HEK293 (cell line): ENCODE data around the gene TEX28.

Source experiments
- CTCF ChIP-seq: fragments of 450-650 bp; formaldehyde crosslinking; IDR thresholded peaks from 2 replicates; pipeline ENCODE4 v1.5.1; 2016; ENCODE audit warnings: missing biosample characterization, missing genetic modification characterization
- GLI2 ChIP-seq: fragments of 450-650 bp; formaldehyde crosslinking; IDR thresholded peaks from 2 replicates; pipeline ENCODE4; 2017; ENCODE audit warnings: missing biosample characterization, missing genetic modification characterization, low read depth, borderline replicate concordance
- OSR2 ChIP-seq: fragments of 450-650 bp; formaldehyde crosslinking; IDR thresholded peaks from 2 replicates; pipeline ENCODE4 v1.5.1; 2016; ENCODE audit warnings: missing biosample characterization, missing genetic modification characterization
- RBAK ChIP-seq: fragments of 450-650 bp; formaldehyde crosslinking; IDR thresholded peaks from 2 replicates; pipeline ENCODE4 v1.5.1; 2016; ENCODE audit warnings: missing biosample characterization, missing genetic modification characterization
- ZNF10 ChIP-seq: fragments of 450-650 bp; formaldehyde crosslinking; IDR thresholded peaks from 2 replicates; pipeline ENCODE4 v1.5.1; 2017; ENCODE audit warnings: missing biosample characterization, missing genetic modification characterization
- ZNF121 ChIP-seq: fragments of 450-650 bp; formaldehyde crosslinking; IDR thresholded peaks from 2 replicates; pipeline ENCODE4 v1.5.1; 2016; ENCODE audit warnings: missing biosample characterization, missing genetic modification characterization
- ZNF157 ChIP-seq: fragments of 450-650 bp; formaldehyde crosslinking; IDR thresholded peaks from 2 replicates; pipeline ENCODE4 v1.5.1; 2016; ENCODE audit warnings: missing biosample characterization, missing genetic modification characterization
- ZNF23 ChIP-seq: fragments of 450-650 bp; formaldehyde crosslinking; IDR thresholded peaks from 2 replicates; pipeline ENCODE4 v1.5.1; 2016; ENCODE audit warnings: missing biosample characterization, missing genetic modification characterization, borderline replicate concordance
- ZNF26 ChIP-seq: fragments of 450-650 bp; formaldehyde crosslinking; IDR thresholded peaks from 2 replicates; pipeline ENCODE4 v1.5.1; 2016; ENCODE audit warnings: missing biosample characterization, missing genetic modification characterization
- ZNF366 ChIP-seq: fragments of 450-650 bp; formaldehyde crosslinking; conservative IDR thresholded peaks from 2 replicates; pipeline ENCODE4 v1.5.1; 2016; ENCODE audit warnings: missing biosample characterization, missing genetic modification characterization
- ZNF571 ChIP-seq: fragments of 450-650 bp; formaldehyde crosslinking; IDR thresholded peaks from 2 replicates; pipeline ENCODE4 v1.5.0; 2017; ENCODE audit warnings: missing biosample characterization, missing genetic modification characterization
- ZNF610 ChIP-seq: fragments of 450-650 bp; formaldehyde crosslinking; IDR thresholded peaks from 2 replicates; pipeline ENCODE4 v1.5.1; 2016; ENCODE audit warnings: missing biosample characterization, missing genetic modification characterization, borderline replicate concordance
- ZNF670 ChIP-seq: fragments of 450-650 bp; formaldehyde crosslinking; IDR thresholded peaks from 2 replicates; pipeline ENCODE4 v1.5.1; 2016; ENCODE audit warnings: missing biosample characterization, missing genetic modification characterization, low read depth
- ZNF707 ChIP-seq: fragments of 450-650 bp; formaldehyde crosslinking; IDR thresholded peaks from 2 replicates; pipeline ENCODE4 v1.5.1; 2016; ENCODE audit warnings: missing biosample characterization, missing genetic modification characterization

GRCh38 chrX:154315416-154315815 is 20.5 kb upstream of the TEX28 start:
- no peak for TF ChIP-seq ZNF23 (tag by site-specific recombination)
- TF ChIP-seq RBAK (tag by site-specific recombination): no peak
- no peak for TF ChIP-seq ZNF10 (tag by site-specific recombination)
- no peak for TF ChIP-seq ZNF571 (tag by site-specific recombination)
- no peak for TF ChIP-seq ZNF157 (tag by site-specific recombination)
- TF ChIP-seq CTCF (tag by site-specific recombination): no peak
- no peak for TF ChIP-seq ZNF366
- TF ChIP-seq ZNF610: no peak
- no peak for TF ChIP-seq ZNF670 (tag by site-specific recombination)
- no peak for TF ChIP-seq GLI2 (tag by site-specific recombination)
- TF ChIP-seq OSR2 (tag by site-specific recombination): no peak
- TF ChIP-seq ZNF26: no peak
- TF ChIP-seq ZNF707 (tag by site-specific recombination): no peak
- no peak for TF ChIP-seq ZNF121 (tag by site-specific recombination)
